ENCODE data around the gene AFF1.

GRCh38 chr4:87014284-87014782 is 79.5 kb downstream of the AFF1 start:
- TF ChIP-seq POLR2AphosphoS5 (IDR thresholded peaks at IDR 0.05; ENCODE audit: low read depth, low read length) (no peak), POLR2A (IDR thresholded peaks at IDR 0.05; ENCODE audit: low read depth, low read length) (no peak)

Data from GM12892 (cell line).